HS-5 (cell line): Measurements from ENCODE around the gene CLNK.
"Not testable (repeated sequence)": the region's sequence is repeated elsewhere in the genome, so short reads cannot be mapped to it uniquely, and the experiment has no call there.

ENCODE experiments used
- DNase-seq: peaks from one replicate; pipeline ENCODE4 v3.0.0-alpha.2; 2012; ENCODE audit warnings: low read depth

Gene CLNK

DNA sequence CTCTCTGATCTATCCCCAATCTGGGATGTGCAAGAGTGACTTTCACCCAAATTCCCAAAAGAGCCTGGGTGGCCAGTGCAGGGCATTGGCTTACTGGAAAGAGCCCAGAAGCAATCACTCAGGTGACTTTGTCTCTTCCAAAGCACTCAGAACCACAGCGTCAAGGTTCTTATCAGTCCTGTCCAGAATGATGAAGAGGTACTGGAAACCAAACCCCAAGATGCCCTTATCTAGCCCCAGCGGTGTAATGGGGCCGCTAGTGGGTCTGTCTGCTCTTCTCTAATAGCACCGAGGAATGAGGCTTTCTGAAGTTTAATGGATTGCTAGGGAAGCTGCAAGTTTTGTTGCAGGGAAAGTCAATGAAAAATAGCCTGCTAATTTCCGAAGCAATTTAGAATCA is 21.6 kb downstream of the CLNK start:
- DNase-seq = no peak

GRCh38 chr4:10661047-10661446 is 23.5 kb downstream of the CLNK start:
- no peak for DNase-seq

- no peak for DNase-seq
These were observed 25.3 kb downstream of the CLNK start for GRCh38 chr4:10659251-10659650.

DNA sequence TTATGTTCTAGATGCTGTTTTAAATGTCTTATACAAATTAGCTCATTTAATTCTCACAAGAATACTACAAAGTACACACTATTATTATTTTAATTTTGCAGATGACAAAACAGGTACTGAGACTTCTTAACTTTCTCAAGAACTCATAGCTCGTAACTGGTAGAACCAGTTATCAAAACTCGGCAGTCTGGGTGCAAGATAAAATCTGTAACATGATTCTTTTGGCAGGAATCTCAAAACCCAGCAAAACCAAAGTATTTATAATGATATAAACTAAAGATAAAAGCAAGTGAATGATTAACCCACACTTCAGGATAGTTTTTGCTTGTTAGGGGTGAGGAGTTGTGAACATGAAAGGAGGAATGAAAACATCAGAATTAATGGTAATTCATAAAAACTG is 27.6 kb downstream of the CLNK start:
- no peak for DNase-seq

GRCh38 chr4:10656420-10656819 is 28.1 kb downstream of the CLNK start:
- DNase-seq = no peak

GRCh38 chr4:10655968-10656367 is 28.6 kb downstream of the CLNK start:
- peak; percentile 46 for DNase-seq

DNA sequence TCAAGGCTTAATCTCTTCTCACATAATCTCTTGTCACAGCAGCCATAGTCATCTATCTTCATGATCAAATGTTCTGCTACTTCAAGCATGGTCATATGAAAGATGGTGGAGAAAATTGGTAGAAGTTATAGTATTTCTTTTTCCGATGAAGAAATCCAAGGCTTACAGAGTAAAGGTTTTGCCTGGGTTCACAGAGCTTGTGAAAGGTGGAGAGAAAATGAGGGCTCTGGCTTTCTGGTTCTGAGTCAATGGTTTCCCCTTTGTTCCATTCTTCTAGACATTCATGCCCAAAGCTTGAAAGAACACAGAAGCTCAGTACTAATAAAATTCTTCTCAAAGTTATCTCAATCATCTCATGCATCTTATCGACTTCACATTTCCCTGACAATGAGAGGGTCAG is 36.1 kb downstream of the CLNK start:
- DNase-seq = no peak

- no peak for DNase-seq
These were observed 36.7 kb downstream of the CLNK start for GRCh38 chr4:10647846-10648245.

GRCh38 chr4:10643600-10644425 is 40.8 kb downstream of the CLNK start:
- DNase-seq = no peak

DNA sequence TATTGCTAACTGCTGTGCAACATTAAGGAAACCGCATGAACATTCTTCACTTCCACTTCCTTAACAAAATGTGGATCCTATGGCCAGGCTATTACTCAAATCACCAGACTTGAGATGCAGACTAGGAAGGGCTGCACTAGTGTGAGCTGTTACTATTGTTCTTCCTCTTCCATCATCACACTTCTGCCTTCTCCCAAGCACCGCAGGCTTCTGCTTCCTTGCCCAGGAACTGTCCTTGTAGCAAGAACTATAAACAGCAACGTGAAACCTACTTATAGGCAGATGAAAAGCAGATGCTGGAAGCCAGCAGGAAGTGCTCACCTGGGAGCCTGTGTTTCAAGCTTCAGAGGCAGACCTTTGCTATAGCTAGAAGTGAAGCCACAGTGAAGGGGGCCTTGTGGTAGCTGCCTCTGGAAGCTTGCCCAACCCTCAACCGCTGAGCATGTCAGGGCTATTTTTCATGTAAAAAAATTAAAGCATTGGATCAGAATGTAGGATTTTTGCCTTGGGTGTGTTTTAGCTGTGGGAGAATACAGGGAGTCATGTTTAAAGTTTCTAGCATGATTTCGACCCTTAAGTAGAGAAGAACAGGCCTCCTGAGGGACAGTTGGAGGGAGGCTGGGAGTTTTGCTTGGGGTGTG is 43.9 kb downstream of the CLNK start:
- DNase-seq = no peak

- no peak for DNase-seq
These were observed 44.9 kb downstream of the CLNK start for GRCh38 chr4:10639664-10640063.

- no peak for DNase-seq
These were observed 45.5 kb downstream of the CLNK start for GRCh38 chr4:10639100-10639499.

DNA sequence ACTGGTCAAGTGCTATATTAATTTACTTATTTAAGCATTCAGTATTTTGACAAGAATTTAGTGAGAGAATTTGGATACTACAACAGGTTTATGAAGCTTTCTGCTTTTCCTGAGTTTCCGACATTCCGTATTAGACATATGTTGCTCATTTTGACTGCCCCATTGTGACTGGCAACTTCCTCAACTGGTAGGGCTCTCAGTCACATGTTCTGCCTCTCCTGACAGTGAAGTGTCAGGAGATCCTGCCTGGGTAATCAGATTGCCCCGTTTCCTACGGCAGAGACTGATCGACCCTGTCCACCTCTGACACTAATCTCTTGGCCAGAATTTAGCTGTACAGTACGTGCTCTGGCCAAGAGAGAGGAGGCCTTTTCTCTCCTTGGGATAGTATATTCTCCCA is 49.5 kb downstream of the CLNK start:
- DNase-seq = no peak

GRCh38 chr4:10629394-10629793 is 55.2 kb downstream of the CLNK start:
- DNase-seq = no peak

DNA sequence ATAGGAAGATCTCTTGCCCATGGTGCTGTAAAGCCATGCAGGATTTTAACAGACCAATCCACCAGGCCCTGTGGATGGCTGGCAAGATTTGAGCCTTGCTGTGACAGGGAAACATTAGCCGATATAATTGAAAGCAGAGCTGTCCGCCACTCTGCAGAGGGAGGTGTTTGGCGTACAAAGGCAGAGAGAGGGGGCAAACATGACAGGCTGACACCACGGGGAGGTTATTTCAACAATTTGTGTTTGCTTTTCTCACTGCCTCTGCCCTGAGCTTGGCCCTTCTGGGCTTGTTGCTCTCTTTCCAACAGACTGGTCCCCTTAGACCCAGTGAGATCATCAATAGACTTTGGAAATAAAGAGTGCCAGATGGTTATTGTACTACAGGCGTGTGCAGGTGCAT is 59.4 kb downstream of the CLNK start:
- no peak for DNase-seq

GRCh38 chr4:10623862-10624261 is 60.7 kb downstream of the CLNK start:
- no peak for DNase-seq

DNA sequence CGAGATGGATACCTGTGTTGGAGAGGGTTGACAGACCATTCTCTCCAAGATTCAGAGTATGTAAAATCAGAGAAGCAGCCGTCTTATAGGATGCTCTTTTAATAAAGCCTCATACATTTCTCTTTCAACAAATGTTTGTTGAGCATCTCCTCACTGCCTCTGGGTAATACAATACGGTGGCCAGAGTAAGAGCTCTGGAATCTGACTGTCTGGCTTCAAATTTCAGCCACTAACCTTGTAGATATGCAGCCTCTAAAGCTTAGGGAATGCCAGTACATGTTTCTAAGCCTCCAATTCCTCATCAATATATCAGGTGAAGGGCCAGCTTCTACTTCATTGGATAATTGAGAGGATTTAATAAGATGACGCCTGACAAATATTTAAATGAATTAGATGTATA is 61.3 kb downstream of the CLNK start:
- no peak for DNase-seq

DNA sequence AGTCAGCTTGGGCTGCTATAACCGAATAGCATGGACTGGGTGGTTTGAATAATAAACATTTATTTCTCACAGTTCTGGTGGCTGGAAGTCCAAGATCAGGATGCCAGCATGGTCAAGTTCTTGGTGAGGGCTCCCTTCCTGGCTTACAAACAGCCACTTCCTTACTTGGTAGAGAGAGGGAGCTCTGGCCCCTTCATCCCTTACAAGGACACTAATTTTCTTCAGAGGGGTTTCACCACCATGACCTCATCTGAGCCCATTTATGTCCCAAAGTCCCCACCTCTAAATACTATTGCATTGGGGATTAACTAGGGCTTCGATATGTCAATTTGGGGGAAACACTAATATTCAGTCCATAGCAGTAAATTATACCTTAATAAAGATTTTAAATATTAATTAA is 61.8 kb downstream of the CLNK start:
- DNase-seq = no peak

GRCh38 chr4:10620935-10621488 is 63.6 kb downstream of the CLNK start:
- no peak for DNase-seq

DNA sequence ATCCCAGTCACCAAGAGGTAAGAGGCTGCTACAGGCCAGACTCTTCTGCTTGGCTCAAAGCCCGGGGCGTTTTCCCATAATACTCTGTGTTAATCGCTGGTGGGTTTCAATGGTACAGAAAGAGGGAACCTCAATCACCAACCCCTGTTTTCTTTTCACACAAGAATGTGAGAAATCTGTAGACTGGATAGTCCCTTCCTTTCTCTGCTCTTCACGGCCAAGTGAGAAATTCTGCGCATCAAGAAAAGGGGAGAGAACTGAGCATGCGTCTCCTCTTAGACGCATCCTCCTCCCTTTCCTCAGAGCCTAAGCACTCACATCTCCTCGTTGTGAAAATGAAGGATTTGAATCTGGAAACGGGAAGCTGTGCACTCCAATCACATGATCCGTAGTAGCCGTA is 64.7 kb downstream of the CLNK start:
- no peak for DNase-seq

DNA sequence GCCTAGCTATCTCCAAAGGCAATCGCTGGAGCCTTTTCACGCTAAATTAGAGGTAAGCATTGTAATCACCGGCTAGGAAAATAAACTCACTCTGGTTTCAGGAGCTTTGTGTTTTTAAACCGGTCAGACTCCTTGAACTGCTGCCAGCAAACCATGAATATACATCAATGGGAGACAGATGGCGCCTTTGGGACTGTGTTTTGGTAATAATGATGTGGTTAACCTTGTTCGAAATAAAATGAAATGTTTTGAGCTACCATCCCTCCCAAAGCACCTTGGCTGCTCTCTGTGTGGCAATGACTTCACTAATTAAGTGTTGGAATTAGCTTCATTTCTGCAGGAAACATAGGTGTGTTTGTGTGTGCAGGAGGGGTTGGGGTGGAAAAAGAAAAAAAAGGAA is 65.3 kb downstream of the CLNK start:
- DNase-seq = no peak

DNA sequence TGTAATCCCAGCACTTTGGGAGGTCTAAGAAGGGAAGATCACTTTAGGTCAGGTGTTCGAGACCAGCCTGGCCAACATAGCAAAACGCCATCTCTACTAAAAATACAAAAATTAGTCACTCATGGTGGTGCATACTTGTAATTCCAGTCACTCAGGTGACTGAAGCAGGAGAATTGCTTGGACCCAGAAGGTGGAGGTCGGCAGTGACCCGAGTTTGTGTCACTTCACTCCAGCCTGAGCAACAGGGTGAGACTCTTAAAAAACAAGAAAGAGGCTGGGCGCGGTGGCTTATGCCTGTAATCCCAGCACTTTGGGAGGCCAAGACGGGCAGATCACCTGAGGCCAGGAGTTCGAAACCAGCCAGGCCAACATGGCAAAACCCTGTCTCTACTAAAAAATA is 69.6 kb downstream of the CLNK start:
- DNase-seq = not testable (repeated sequence)

GRCh38 chr4:10613926-10614478 is 70.6 kb downstream of the CLNK start:
- no peak for DNase-seq
